ENCODE results near the gene GMFB. TPM values are rescaled to one million over a fixed set of nuclear protein-coding genes. Genes with fewer than 3 reads are reported as not detected.
A peak's percentile ranks its signal among the peaks of the same experiment; 100 is the strongest.
"Not testable (repeated sequence)": the region's sequence is repeated elsewhere in the genome, so short reads cannot be mapped to it uniquely, and the experiment has no call there.

GMFB gene
- total and polyA plus RNA-seq, 2 donors from 2014 or later: 22.7 to 53.6 TPM

- TF ChIP-seq CTCF (IDR thresholded peaks at IDR 0.05; ENCODE audit: borderline replicate concordance, extremely low read depth, insufficient read depth): no peak
- H3K9ac ChIP-seq (ENCODE audit: low read length in 3 of 3): no peak overlapping the region
- no peak for DNase-seq
- no peaks in the 10 kb centered on the region for H3K36me3 ChIP-seq (ENCODE audit: control insufficient read depth in 2 of 3, insufficient read depth in 3 of 3, low read length in 3 of 3)
- H3K4me3 ChIP-seq (ENCODE audit: low read length in 3 of 3): no peak overlapping the region
- no peak overlapping the region for H3K27ac ChIP-seq (ENCODE audit: low read depth in 2 of 2, low read length in 2 of 2)
- FAIRE-seq: no peak
- no peaks in the 10 kb centered on the region for H3K9me3 ChIP-seq (ENCODE audit: control insufficient read depth in 2 of 3, insufficient read depth in 1 of 3, low read length in 3 of 3)
- intact Hi-C loops (cut with DNase I): no loop called here
- no peaks in the 10 kb centered on the region for H3K27me3 ChIP-seq (ENCODE audit: control insufficient read depth, insufficient read depth, low read length)
- H3K4me1 ChIP-seq (ENCODE audit: control insufficient read depth in 2 of 3, insufficient read depth in 2 of 3, low read depth in 1 of 3, low read length in 3 of 3): no peaks in the 10 kb centered on the region
These were observed 31.2 kb downstream of the GMFB start for GRCh38 chr14:54457609-54457996.

GRCh38 chr14:54456820-54457608 lies 31.8 kb downstream of the GMFB start:
- H3K27me3 ChIP-seq (ENCODE audit: control insufficient read depth, insufficient read depth, low read length); H3K36me3 ChIP-seq (ENCODE audit: control insufficient read depth in 2 of 3, insufficient read depth in 3 of 3, low read length in 3 of 3); H3K9ac ChIP-seq (ENCODE audit: low read length in 3 of 3); H3K27ac ChIP-seq (ENCODE audit: low read depth in 2 of 2, low read length in 2 of 2); intact Hi-C loops (cut with DNase I); H3K9me3 ChIP-seq (ENCODE audit: control insufficient read depth in 2 of 3, insufficient read depth in 1 of 3, low read length in 3 of 3); H3K4me3 ChIP-seq (ENCODE audit: low read length in 3 of 3); DNase-seq; H3K4me1 ChIP-seq (ENCODE audit: control insufficient read depth in 2 of 3, insufficient read depth in 2 of 3, low read depth in 1 of 3, low read length in 3 of 3): not testable (repeated sequence)
- peak; percentile 47 for FAIRE-seq

- no peak for TF ChIP-seq CTCF (IDR thresholded peaks at IDR 0.05; ENCODE audit: borderline replicate concordance, extremely low read depth, insufficient read depth)
- no peak for DNase-seq
- Histone ChIP-seq H3K36me3 (ENCODE audit: control insufficient read depth in 2 of 3, insufficient read depth in 3 of 3, low read length in 3 of 3) (no peaks in the 10 kb centered on the region), H3K27me3 (ENCODE audit: control insufficient read depth, insufficient read depth, low read length) (no peaks in the 10 kb centered on the region), H3K4me1 (ENCODE audit: control insufficient read depth in 2 of 3, insufficient read depth in 2 of 3, low read depth in 1 of 3, low read length in 3 of 3) (no peaks in the 10 kb centered on the region), H3K4me3 (ENCODE audit: low read length in 3 of 3) (no peak overlapping the region), H3K9ac (ENCODE audit: low read length in 3 of 3) (no peak overlapping the region), H3K27ac (ENCODE audit: low read depth in 2 of 2, low read length in 2 of 2) (no peak overlapping the region), H3K9me3 (ENCODE audit: control insufficient read depth in 2 of 3, insufficient read depth in 1 of 3, low read length in 3 of 3) (no peaks in the 10 kb centered on the region)
- FAIRE-seq: no peak
- intact Hi-C loops (cut with DNase I): no loop called here
These were observed 33.4 kb downstream of the GMFB start for GRCh38 chr14:54455363-54455762.

- FAIRE-seq; H3K4me1 ChIP-seq (ENCODE audit: control insufficient read depth in 2 of 3, insufficient read depth in 2 of 3, low read depth in 1 of 3, low read length in 3 of 3); H3K27me3 ChIP-seq (ENCODE audit: control insufficient read depth, insufficient read depth, low read length); DNase-seq; H3K4me3 ChIP-seq (ENCODE audit: low read length in 3 of 3); H3K36me3 ChIP-seq (ENCODE audit: control insufficient read depth in 2 of 3, insufficient read depth in 3 of 3, low read length in 3 of 3); H3K9me3 ChIP-seq (ENCODE audit: control insufficient read depth in 2 of 3, insufficient read depth in 1 of 3, low read length in 3 of 3); intact Hi-C loops (cut with DNase I); H3K9ac ChIP-seq (ENCODE audit: low read length in 3 of 3); H3K27ac ChIP-seq (ENCODE audit: low read depth in 2 of 2, low read length in 2 of 2): not testable (repeated sequence)
These were observed 34.8 kb downstream of the GMFB start for GRCh38 chr14:54453990-54454389.

All from kidney (tissue), 14 donors.